HepG2 (cell line): Measurements from ENCODE around the gene OSBP. TPM values are rescaled to one million over a fixed set of nuclear protein-coding genes. Genes with fewer than 3 reads are reported as not detected.

Experiments used
- BRD4 ChIP-seq: sonication (generic); formaldehyde crosslinking; IDR thresholded peaks from 2 replicates; pipeline ENCODE4 v1.4.0; 2020; ENCODE audit warnings: missing genetic modification reagents
- CREB1 ChIP-seq, 2 experiments: fragments of 450-650 bp in 1 of 2; IDR thresholded peaks; 2 replicates each; pipeline ENCODE4 v1.6.1; 2016 to 2017; ENCODE audit warnings: control low read depth in 1 of 2, mild to moderate bottlenecking in 1 of 2, missing compliant biosample characterization in 1 of 2, missing genetic modification characterization in 1 of 2
- DNMT1 ChIP-seq: sonication (generic); formaldehyde crosslinking; IDR thresholded peaks from 2 replicates; pipeline ENCODE4 v1.5.1; 2020; ENCODE audit warnings: mild to moderate bottlenecking, missing genetic modification reagents
- FOXP4 ChIP-seq: sonication (generic); formaldehyde crosslinking; IDR thresholded peaks from 2 replicates; pipeline ENCODE4 v1.4.0; 2020; ENCODE audit warnings: missing genetic modification reagents
- PHF21A ChIP-seq: sonication (generic); formaldehyde crosslinking; IDR thresholded peaks from 2 replicates; pipeline ENCODE4 v1.5.0; 2020; ENCODE audit warnings: mild to moderate bottlenecking, missing genetic modification reagents
- POLR2A ChIP-seq, 2 experiments: IDR thresholded peaks; 2 replicates each; pipeline ENCODE4 v1.6.1; 2011; ENCODE audit warnings: low read depth in 2 of 2, low read length in 2 of 2, mild to moderate bottlenecking in 1 of 2, moderate library complexity in 1 of 2; ENCODE audit not compliant: insufficient read depth in 1 of 2
- TBX3 ChIP-seq: fragments of 450-650 bp; IDR thresholded peaks from 2 replicates; pipeline ENCODE4 v1.6.1; 2017; ENCODE audit warnings: antibody characterized with exemption, mild to moderate bottlenecking, inconsistent platforms, borderline replicate concordance
- ZBTB10 ChIP-seq: sonication (generic); formaldehyde crosslinking; IDR thresholded peaks from 2 replicates; pipeline ENCODE4 v1.4.0; 2020; ENCODE audit warnings: missing genetic modification reagents, borderline replicate concordance
- ZBTB33 ChIP-seq: sonication (generic); formaldehyde crosslinking; IDR thresholded peaks from 2 replicates; pipeline ENCODE4 v1.4.0; 2020; ENCODE audit warnings: missing genetic modification reagents
- ZKSCAN5 ChIP-seq: sonication (generic); formaldehyde crosslinking; IDR thresholded peaks from 2 replicates; pipeline ENCODE4 v1.5.1; 2020; ENCODE audit warnings: mild to moderate bottlenecking, missing genetic modification reagents
- ZNF230 ChIP-seq: sonication (generic); formaldehyde crosslinking; IDR thresholded peaks from 2 replicates; pipeline ENCODE4 v1.4.0; 2020; ENCODE audit warnings: mild to moderate bottlenecking, missing genetic modification reagents
- ZNF343 ChIP-seq: sonication (generic); formaldehyde crosslinking; IDR thresholded peaks from 2 replicates; pipeline ENCODE4 v1.4.0; 2020; ENCODE audit warnings: mild to moderate bottlenecking, missing genetic modification reagents
- ZSCAN22 ChIP-seq: sonication (generic); formaldehyde crosslinking; IDR thresholded peaks from 2 replicates; pipeline ENCODE4 v1.4.0; 2020; ENCODE audit warnings: mild to moderate bottlenecking, missing genetic modification reagents
- polyA plus RNA-seq, 8 experiments: library from polyadenylated mRNA; depleted of rRNA in 3 of 8; stranded (reverse) in 7 of 8; unstranded in 1 of 8; fragments of >200 nt; fragmentation: Illumina TruSeq in 4 of 8; extraction: Trizol in 4 of 8; gene quantifications; 2 replicates each; pipeline versions ENCODE4 v1.2.1 to v1.2.3, GENCODE V29; 2011 to 2016; ENCODE audit warnings: low read depth in 4 of 8, missing spikeins in 1 of 8, mixed read lengths in 1 of 8; ENCODE audit not compliant: insufficient read depth in 1 of 8
- total RNA-seq, 5 experiments: library from RNA; depleted of rRNA; stranded (reverse); fragments of >200 nt; fragmentation: Illumina TruSeq; extraction: Trizol; gene quantifications; 2 replicates each; pipeline ENCODE4 v1.2.3, GENCODE V29; 2016; ENCODE audit warnings: low read depth in 1 of 5
- TF ChIP-seq, protein P1 (sequence below): IDR thresholded peaks from 2 replicates; pipeline ENCODE4 v1.4.0; 2020; ENCODE audit warnings: mild to moderate bottlenecking, missing genetic modification reagents
- TF ChIP-seq, protein P2 (sequence below): sonication (generic); formaldehyde crosslinking; IDR thresholded peaks from 2 replicates; pipeline ENCODE4 v1.4.0; 2020; ENCODE audit warnings: mild to moderate bottlenecking, low read depth, missing genetic modification reagents
- TF ChIP-seq, protein P3 (sequence below): sonication (generic); formaldehyde crosslinking; conservative IDR thresholded peaks from 2 replicates; pipeline ENCODE4 v1.4.0; 2020; ENCODE audit warnings: missing genetic modification reagents

The OSBP gene
- total and polyA plus RNA-seq, 2 of the 13 experiments (the other 11 are each of a cell fraction or from before 2014, with no cell fraction given), result 12.1 to 13.5 TPM

GRCh38 chr11:59560290-59560701 lies 55.3 kb downstream of the OSBP start (continued):
- TF ChIP-seq ZBTB10 (CRISPR knock-in tag), result no peak
- TF ChIP-seq CREB1 (IDR thresholded peaks at IDR 0.05), result no peak
- TF ChIP-seq CREB1 (CRISPR knock-in tag; IDR thresholded peaks at IDR 0.05), result peak; percentile 32; the same call in 1 of the 2 replicates
- no peak for TF ChIP-seq FOXP4
- TF ChIP-seq ZNF230 (CRISPR knock-in tag), result no peak
- TF ChIP-seq ZNF343 (CRISPR knock-in tag), result no peak
- TF ChIP-seq ZSCAN22 (CRISPR knock-in tag), result no peak
- TF ChIP-seq BRD4 (CRISPR knock-in tag), result no peak
- peak; percentile 44; the same call in 1 of the 2 replicates for TF ChIP-seq PHF21A
- TF ChIP-seq, protein P1, sequence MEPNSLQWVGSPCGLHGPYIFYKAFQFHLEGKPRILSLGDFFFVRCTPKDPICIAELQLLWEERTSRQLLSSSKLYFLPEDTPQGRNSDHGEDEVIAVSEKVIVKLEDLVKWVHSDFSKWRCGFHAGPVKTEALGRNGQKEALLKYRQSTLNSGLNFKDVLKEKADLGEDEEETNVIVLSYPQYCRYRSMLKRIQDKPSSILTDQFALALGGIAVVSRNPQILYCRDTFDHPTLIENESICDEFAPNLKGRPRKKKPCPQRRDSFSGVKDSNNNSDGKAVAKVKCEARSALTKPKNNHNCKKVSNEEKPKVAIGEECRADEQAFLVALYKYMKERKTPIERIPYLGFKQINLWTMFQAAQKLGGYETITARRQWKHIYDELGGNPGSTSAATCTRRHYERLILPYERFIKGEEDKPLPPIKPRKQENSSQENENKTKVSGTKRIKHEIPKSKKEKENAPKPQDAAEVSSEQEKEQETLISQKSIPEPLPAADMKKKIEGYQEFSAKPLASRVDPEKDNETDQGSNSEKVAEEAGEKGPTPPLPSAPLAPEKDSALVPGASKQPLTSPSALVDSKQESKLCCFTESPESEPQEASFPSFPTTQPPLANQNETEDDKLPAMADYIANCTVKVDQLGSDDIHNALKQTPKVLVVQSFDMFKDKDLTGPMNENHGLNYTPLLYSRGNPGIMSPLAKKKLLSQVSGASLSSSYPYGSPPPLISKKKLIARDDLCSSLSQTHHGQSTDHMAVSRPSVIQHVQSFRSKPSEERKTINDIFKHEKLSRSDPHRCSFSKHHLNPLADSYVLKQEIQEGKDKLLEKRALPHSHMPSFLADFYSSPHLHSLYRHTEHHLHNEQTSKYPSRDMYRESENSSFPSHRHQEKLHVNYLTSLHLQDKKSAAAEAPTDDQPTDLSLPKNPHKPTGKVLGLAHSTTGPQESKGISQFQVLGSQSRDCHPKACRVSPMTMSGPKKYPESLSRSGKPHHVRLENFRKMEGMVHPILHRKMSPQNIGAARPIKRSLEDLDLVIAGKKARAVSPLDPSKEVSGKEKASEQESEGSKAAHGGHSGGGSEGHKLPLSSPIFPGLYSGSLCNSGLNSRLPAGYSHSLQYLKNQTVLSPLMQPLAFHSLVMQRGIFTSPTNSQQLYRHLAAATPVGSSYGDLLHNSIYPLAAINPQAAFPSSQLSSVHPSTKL, result peak; percentile 40
- no peak for TF ChIP-seq ZBTB33 (CRISPR knock-in tag)
- no peak for TF ChIP-seq POLR2A (IDR thresholded peaks at IDR 0.05; ENCODE audit: insufficient read depth in 1 of 2, low read depth in 2 of 2, low read length in 2 of 2)
- TF ChIP-seq, protein P2, sequence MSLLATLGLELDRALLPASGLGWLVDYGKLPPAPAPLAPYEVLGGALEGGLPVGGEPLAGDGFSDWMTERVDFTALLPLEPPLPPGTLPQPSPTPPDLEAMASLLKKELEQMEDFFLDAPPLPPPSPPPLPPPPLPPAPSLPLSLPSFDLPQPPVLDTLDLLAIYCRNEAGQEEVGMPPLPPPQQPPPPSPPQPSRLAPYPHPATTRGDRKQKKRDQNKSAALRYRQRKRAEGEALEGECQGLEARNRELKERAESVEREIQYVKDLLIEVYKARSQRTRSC, result no peak
- TF ChIP-seq ZKSCAN5, result no peak
- peak; percentile 18; the same call in 1 of the 2 replicates for TF ChIP-seq TBX3
- TF ChIP-seq, protein P3, sequence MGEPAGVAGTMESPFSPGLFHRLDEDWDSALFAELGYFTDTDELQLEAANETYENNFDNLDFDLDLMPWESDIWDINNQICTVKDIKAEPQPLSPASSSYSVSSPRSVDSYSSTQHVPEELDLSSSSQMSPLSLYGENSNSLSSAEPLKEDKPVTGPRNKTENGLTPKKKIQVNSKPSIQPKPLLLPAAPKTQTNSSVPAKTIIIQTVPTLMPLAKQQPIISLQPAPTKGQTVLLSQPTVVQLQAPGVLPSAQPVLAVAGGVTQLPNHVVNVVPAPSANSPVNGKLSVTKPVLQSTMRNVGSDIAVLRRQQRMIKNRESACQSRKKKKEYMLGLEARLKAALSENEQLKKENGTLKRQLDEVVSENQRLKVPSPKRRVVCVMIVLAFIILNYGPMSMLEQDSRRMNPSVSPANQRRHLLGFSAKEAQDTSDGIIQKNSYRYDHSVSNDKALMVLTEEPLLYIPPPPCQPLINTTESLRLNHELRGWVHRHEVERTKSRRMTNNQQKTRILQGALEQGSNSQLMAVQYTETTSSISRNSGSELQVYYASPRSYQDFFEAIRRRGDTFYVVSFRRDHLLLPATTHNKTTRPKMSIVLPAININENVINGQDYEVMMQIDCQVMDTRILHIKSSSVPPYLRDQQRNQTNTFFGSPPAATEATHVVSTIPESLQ (CRISPR knock-in tag), result 0 out of 2 replicates have a peak, but pooled peaks have one; percentile 44
- TF ChIP-seq DNMT1, result no peak
